Stomach (tissue), 4 donors: ENCODE data around the gene BUD13.

Source experiments
- POLR2A ChIP-seq, 4 donors: fragments of 450-650 bp; IDR thresholded peaks; one replicate each; pipeline ENCODE4 v1.6.1; 2016; ENCODE audit warnings: antibody characterized with exemption in 4 of 4, control low read depth in 2 of 4, mild to moderate bottlenecking in 1 of 4, moderate library complexity in 1 of 4
- TF ChIP-seq, protein P1 (sequence below), 7 experiments: fragments of 450-650 bp in 4 of 7; fragments of 200-600 bp in 3 of 7; sonication (generic) in 3 of 7; IDR thresholded peaks; one replicate each; pipeline ENCODE4 v1.5.1; 2016 to 2019; ENCODE audit warnings: antibody characterized with exemption in 7 of 7, control low read depth in 2 of 7, mild to moderate bottlenecking in 1 of 7

DNA sequence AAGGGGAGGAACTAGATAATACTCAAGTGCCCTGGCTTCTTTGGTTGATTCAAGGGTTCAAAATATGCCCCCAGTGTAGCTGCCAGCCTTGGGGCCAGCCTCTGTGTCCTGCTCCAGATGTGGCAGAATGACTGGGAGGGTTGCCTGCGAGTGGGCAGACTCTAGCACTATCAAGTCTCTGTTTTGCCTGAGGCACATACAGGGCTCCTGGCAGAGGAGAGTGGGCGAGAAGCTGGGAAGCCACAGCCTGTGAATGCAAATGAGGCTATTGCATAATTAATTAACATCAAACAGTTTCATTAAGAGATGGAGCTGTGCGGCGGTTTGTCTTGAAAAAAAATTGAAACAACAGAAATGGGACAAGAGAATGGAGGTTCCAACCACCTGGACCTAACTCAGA, 50.8 kb downstream of the BUD13 start:
- no peak for TF ChIP-seq POLR2A (IDR thresholded peaks at IDR 0.05)
- TF ChIP-seq, protein P1, sequence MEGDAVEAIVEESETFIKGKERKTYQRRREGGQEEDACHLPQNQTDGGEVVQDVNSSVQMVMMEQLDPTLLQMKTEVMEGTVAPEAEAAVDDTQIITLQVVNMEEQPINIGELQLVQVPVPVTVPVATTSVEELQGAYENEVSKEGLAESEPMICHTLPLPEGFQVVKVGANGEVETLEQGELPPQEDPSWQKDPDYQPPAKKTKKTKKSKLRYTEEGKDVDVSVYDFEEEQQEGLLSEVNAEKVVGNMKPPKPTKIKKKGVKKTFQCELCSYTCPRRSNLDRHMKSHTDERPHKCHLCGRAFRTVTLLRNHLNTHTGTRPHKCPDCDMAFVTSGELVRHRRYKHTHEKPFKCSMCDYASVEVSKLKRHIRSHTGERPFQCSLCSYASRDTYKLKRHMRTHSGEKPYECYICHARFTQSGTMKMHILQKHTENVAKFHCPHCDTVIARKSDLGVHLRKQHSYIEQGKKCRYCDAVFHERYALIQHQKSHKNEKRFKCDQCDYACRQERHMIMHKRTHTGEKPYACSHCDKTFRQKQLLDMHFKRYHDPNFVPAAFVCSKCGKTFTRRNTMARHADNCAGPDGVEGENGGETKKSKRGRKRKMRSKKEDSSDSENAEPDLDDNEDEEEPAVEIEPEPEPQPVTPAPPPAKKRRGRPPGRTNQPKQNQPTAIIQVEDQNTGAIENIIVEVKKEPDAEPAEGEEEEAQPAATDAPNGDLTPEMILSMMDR (IDR thresholded peaks at IDR 0.05), result no peak
